GM12874 (cell line): ENCODE results near the gene PCSK7.
A peak's percentile ranks its signal among the peaks of the same experiment; 100 is the strongest.

ENCODE experiments used
- TF ChIP-seq, protein P1 (sequence below): IDR thresholded peaks from 2 replicates; pipeline ENCODE4 v1.5.1; 2011; ENCODE audit warnings: low read depth, mild to moderate bottlenecking, control low read depth, low read length, moderate library complexity; ENCODE audit not compliant: insufficient read depth

PCSK7 gene

GRCh38 chr11:117181586-117182550 lies 50.0 kb downstream of the PCSK7 start:
- TF ChIP-seq, protein P1, sequence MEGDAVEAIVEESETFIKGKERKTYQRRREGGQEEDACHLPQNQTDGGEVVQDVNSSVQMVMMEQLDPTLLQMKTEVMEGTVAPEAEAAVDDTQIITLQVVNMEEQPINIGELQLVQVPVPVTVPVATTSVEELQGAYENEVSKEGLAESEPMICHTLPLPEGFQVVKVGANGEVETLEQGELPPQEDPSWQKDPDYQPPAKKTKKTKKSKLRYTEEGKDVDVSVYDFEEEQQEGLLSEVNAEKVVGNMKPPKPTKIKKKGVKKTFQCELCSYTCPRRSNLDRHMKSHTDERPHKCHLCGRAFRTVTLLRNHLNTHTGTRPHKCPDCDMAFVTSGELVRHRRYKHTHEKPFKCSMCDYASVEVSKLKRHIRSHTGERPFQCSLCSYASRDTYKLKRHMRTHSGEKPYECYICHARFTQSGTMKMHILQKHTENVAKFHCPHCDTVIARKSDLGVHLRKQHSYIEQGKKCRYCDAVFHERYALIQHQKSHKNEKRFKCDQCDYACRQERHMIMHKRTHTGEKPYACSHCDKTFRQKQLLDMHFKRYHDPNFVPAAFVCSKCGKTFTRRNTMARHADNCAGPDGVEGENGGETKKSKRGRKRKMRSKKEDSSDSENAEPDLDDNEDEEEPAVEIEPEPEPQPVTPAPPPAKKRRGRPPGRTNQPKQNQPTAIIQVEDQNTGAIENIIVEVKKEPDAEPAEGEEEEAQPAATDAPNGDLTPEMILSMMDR, result no peak

DNA sequence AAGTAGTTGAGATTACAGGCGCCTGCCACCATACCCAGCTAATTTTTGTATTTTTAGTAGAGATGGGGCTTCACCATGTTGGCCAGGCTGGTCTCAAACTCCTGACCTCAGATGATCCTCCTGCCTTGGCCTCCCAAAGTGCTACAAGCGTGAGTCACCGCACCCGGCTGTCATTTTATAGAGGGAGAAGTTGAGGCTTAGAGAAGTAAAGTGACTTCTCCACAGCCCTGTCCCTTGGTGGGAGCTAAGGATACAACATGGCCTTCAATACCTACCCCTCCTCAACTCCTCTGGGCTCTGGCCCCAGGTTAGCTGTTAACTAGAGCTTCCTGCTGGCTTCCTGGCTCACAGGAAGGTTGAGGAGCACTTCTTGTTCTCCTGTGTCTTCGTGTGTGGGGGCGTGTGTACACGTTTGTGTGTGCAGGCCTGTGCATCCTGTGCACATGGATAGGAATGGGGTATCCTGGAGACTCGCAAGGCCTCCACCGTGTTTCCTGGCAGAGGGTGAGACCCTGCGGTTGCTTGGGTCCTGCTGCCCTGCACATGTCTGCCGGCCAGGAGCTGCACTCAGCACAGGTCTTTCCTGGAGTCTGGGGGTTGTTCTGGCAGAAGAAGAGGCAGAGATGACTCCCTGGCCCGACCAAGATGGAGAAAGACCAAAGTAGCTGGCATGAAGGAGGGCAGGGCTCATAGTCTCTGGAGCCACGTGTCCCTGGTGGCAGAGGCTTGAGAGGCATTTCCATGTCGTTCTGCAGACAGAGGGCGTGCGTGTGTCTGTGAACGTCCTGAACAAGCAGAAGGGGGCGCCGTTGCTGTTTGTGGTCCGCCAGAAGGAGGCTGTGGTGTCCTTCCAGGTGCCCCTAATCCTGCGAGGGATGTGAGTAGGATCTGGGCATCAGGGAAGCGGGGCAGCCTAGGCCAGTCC lies 51.0 kb downstream of the PCSK7 start:
- TF ChIP-seq, protein P1, result peak; percentile 95

- TF ChIP-seq, protein P1, result no peak
Observed at GRCh38 chr11:117180020-117180419, 51.9 kb downstream of the PCSK7 start.

- TF ChIP-seq, protein P1, result no peak
Observed at GRCh38 chr11:117179048-117179999, 52.5 kb downstream of the PCSK7 start.

GRCh38 chr11:117178210-117179034 lies 53.5 kb downstream of the PCSK7 start, which contains the start of gene SIDT2:
Gene SIDT2 (plus strand): TSS chr11:117178743. CDS start chr11:117179264, 521 bp downstream.
- TF ChIP-seq, protein P1, result no peak

GRCh38 chr11:117177534-117178209 lies 54.2 kb downstream of the PCSK7 start:
- TF ChIP-seq, protein P1, result no peak
